Measurements from ENCODE around the gene UXT. TPM values are rescaled to one million over a fixed set of nuclear protein-coding genes. Genes with fewer than 3 reads are reported as not detected.

UXT gene
- total RNA-seq, 1 experiment from 2014 or later, result 97.5 TPM

Other genes with a start within 250 kb of the UXT start
- 3.1 and 6.5 TPM in 2 replicates for gene ZNF41, start 176.0 kb downstream of the UXT start, total RNA-seq (2014; rRNA removed; shearing (Covaris generic))
- 29.8 and 30.1 TPM in 2 replicates for gene ARAF, start 98.0 kb downstream of the UXT start, total RNA-seq (2014; rRNA removed; shearing (Covaris generic))
- 245 and 330 TPM in 2 replicates for gene TIMP1, start 76.7 kb downstream of the UXT start, total RNA-seq (2014; rRNA removed; shearing (Covaris generic))
- gene SYN1, start 39.3 kb downstream of the UXT start, total RNA-seq (2014; rRNA removed; shearing (Covaris generic)), result 0.53 and 1.5 TPM in 2 replicates
- gene CFP, start 29.2 kb downstream of the UXT start, total RNA-seq (2014; rRNA removed; shearing (Covaris generic)), result 0.66 TPM in 1 of 2 replicates, not detected in the other
- gene ELK1, start 8.6 kb downstream of the UXT start, total RNA-seq (2014; rRNA removed; shearing (Covaris generic)), result 29.8 and 32.6 TPM in 2 replicates
- 6.4 and 18.3 TPM in 2 replicates for gene ZNF81, start 177.7 kb upstream of the UXT start, total RNA-seq (2014; rRNA removed; shearing (Covaris generic))